ENCODE measurements around the gene IL9R. TPM values are rescaled to one million over a fixed set of nuclear protein-coding genes. Genes with fewer than 3 reads are reported as not detected.

IL9R gene
- total and polyA plus RNA-seq, 9 of the 15 experiments (the other 6 are each of a cell fraction or from before 2014, with no cell fraction given): 0.58 to 2.7 (median 1.6) TPM

DNA sequence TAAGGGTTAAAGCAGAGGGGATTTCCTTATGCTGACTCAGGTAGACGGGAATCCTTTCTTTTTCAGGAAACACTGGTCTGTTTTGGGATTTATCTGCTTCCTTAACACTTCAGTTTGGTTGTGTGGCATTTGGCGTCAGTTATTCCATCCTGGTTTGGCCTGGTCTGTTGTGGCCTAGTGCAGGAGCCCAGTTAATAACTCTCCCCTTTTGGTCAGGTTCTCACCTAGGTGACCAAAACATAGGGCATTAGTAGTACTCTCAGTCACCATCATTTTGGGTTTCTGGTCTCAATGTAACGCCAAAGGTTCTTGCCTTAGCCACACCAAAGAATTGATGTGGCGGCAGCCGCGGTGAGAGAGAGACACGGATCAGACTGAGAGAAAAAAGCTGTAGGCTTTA is 39.7 kb upstream of the IL9R start (continued):
- TF ChIP-seq NR4A1 (CRISPR knock-in tag; IDR thresholded peaks at IDR 0.05) (no peak), NR4A1 (tag; IDR thresholded peaks at IDR 0.05) (peak; percentile 89), SMAD3 (CRISPR knock-in tag; conservative IDR thresholded peaks at IDR 0.05) (no peak), SRSF7 (optimal IDR thresholded peaks at IDR 0.05; ENCODE audit: low read depth, low read length) (no peak), C11orf30 (IDR thresholded peaks at IDR 0.05; ENCODE audit: low read depth) (0 out of 2 replicates have a peak, but pooled peaks have one; percentile 28), SREBF1 (IDR thresholded peaks at IDR 0.05; ENCODE audit: borderline replicate concordance, low read depth, low read length) (no peak), SIRT6 (IDR thresholded peaks at IDR 0.05; ENCODE audit: low read depth, low read length) (no peak), TAF15 (IDR thresholded peaks at IDR 0.05; ENCODE audit: low read depth, low read length) (no peak), KLF10 (CRISPR knock-in tag; IDR thresholded peaks at IDR 0.05) (no peak), ARHGAP35 (IDR thresholded peaks at IDR 0.05; ENCODE audit: partially characterized antibody) (no peak), ZNF316 (IDR thresholded peaks at IDR 0.05) (peak; percentile 66), TCF3 (CRISPR knock-in tag; IDR thresholded peaks at IDR 0.05) (no peak), FOXK1 (CRISPR knock-in tag; IDR thresholded peaks at IDR 0.05; ENCODE audit: borderline replicate concordance) (no peak), BRF1 (IDR thresholded peaks at IDR 0.05; ENCODE audit: borderline replicate concordance, extremely low read depth, insufficient read length) (no peak), YBX1 (IDR thresholded peaks at IDR 0.05) (no peak)
- TF ChIP-seq, protein P1, sequence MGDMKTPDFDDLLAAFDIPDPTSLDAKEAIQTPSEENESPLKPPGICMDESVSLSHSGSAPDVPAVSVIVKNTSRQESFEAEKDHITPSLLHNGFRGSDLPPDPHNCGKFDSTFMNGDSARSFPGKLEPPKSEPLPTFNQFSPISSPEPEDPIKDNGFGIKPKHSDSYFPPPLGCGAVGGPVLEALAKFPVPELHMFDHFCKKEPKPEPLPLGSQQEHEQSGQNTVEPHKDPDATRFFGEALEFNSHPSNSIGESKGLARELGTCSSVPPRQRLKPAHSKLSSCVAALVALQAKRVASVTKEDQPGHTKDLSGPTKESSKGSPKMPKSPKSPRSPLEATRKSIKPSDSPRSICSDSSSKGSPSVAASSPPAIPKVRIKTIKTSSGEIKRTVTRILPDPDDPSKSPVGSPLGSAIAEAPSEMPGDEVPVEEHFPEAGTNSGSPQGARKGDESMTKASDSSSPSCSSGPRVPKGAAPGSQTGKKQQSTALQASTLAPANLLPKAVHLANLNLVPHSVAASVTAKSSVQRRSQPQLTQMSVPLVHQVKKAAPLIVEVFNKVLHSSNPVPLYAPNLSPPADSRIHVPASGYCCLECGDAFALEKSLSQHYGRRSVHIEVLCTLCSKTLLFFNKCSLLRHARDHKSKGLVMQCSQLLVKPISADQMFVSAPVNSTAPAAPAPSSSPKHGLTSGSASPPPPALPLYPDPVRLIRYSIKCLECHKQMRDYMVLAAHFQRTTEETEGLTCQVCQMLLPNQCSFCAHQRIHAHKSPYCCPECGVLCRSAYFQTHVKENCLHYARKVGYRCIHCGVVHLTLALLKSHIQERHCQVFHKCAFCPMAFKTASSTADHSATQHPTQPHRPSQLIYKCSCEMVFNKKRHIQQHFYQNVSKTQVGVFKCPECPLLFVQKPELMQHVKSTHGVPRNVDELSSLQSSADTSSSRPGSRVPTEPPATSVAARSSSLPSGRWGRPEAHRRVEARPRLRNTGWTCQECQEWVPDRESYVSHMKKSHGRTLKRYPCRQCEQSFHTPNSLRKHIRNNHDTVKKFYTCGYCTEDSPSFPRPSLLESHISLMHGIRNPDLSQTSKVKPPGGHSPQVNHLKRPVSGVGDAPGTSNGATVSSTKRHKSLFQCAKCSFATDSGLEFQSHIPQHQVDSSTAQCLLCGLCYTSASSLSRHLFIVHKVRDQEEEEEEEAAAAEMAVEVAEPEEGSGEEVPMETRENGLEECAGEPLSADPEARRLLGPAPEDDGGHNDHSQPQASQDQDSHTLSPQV (IDR thresholded peaks at IDR 0.05): peak; percentile 80
- TF ChIP-seq, protein P2, sequence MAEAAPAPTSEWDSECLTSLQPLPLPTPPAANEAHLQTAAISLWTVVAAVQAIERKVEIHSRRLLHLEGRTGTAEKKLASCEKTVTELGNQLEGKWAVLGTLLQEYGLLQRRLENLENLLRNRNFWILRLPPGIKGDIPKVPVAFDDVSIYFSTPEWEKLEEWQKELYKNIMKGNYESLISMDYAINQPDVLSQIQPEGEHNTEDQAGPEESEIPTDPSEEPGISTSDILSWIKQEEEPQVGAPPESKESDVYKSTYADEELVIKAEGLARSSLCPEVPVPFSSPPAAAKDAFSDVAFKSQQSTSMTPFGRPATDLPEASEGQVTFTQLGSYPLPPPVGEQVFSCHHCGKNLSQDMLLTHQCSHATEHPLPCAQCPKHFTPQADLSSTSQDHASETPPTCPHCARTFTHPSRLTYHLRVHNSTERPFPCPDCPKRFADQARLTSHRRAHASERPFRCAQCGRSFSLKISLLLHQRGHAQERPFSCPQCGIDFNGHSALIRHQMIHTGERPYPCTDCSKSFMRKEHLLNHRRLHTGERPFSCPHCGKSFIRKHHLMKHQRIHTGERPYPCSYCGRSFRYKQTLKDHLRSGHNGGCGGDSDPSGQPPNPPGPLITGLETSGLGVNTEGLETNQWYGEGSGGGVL (CRISPR knock-in tag; IDR thresholded peaks at IDR 0.05): no peak
- TF ChIP-seq, protein P3, sequence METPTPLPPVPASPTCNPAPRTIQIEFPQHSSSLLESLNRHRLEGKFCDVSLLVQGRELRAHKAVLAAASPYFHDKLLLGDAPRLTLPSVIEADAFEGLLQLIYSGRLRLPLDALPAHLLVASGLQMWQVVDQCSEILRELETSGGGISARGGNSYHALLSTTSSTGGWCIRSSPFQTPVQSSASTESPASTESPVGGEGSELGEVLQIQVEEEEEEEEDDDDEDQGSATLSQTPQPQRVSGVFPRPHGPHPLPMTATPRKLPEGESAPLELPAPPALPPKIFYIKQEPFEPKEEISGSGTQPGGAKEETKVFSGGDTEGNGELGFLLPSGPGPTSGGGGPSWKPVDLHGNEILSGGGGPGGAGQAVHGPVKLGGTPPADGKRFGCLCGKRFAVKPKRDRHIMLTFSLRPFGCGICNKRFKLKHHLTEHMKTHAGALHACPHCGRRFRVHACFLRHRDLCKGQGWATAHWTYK (CRISPR knock-in tag; IDR thresholded peaks at IDR 0.05): no peak
- TF ChIP-seq, protein P4, sequence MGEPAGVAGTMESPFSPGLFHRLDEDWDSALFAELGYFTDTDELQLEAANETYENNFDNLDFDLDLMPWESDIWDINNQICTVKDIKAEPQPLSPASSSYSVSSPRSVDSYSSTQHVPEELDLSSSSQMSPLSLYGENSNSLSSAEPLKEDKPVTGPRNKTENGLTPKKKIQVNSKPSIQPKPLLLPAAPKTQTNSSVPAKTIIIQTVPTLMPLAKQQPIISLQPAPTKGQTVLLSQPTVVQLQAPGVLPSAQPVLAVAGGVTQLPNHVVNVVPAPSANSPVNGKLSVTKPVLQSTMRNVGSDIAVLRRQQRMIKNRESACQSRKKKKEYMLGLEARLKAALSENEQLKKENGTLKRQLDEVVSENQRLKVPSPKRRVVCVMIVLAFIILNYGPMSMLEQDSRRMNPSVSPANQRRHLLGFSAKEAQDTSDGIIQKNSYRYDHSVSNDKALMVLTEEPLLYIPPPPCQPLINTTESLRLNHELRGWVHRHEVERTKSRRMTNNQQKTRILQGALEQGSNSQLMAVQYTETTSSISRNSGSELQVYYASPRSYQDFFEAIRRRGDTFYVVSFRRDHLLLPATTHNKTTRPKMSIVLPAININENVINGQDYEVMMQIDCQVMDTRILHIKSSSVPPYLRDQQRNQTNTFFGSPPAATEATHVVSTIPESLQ (CRISPR knock-in tag; IDR thresholded peaks at IDR 0.05): no peak
- TF ChIP-seq, protein P5, sequence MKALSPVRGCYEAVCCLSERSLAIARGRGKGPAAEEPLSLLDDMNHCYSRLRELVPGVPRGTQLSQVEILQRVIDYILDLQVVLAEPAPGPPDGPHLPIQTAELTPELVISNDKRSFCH (CRISPR knock-in tag; IDR thresholded peaks at IDR 0.05): no peak
- TF ChIP-seq, protein P5 (tag; IDR thresholded peaks at IDR 0.05): peak; percentile 56; the same call in 1 of the 2 replicates
